Measurements from ENCODE around the gene PRM1.
"Not testable (repeated sequence)": the region's sequence is repeated elsewhere in the genome, so short reads cannot be mapped to it uniquely, and the experiment has no call there.

PRM1 gene

DNA sequence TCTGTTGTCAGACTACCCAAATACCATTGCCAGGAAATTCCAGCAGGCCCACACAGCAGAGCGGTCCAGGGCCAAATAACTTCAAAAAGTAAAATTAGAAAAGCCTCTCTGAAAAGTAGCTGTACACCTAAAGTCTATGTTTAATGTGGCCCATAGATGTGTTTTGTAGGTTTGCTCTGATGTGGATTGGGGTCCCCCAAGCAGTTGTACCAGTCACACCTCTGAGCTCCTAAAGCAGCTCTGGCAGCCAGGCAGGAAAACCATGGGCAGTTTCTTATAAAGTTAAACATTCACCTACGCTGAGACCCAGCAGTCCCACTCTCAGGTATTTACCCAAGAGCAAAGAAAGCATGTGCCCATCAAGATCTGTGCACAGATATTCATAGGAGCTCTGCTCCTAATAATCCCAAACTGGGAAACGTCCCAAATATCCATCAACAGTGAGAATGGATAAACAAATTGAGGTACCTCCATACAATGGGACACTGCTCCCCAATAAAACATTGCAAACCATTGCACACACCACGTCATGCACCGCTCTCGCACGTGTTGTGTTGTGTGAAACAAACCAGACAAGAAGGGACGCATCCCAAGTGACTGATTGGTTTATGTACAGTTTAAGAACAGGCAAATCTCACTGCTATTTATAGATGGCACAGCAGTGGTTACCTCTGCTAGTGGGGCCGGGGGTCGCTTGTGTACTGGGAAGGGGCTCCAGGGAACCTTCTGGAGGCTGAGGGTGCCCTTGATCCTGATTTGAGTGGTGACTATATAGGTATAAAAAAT, 15.8 kb upstream of the PRM1 start:
- DNase-seq, result no peak

DNA sequence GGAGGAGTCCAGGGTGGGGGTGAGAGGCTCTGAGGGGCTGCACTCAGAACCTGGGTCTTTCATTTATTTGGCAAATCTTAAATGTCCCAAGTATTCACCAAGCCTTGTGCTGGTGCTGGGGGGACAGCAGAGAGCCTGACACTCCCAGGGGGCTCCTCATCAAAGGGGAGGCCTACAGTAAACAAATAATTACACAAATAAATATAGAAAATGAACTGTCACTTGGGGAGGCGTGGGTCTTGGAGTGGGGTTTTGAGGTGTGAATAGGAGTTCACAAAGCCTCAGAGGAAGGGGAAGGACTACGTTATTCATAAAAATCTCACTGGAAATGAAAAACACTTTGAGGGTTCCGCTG, 15.2 kb upstream of the PRM1 start:
- no peak for DNase-seq

DNA sequence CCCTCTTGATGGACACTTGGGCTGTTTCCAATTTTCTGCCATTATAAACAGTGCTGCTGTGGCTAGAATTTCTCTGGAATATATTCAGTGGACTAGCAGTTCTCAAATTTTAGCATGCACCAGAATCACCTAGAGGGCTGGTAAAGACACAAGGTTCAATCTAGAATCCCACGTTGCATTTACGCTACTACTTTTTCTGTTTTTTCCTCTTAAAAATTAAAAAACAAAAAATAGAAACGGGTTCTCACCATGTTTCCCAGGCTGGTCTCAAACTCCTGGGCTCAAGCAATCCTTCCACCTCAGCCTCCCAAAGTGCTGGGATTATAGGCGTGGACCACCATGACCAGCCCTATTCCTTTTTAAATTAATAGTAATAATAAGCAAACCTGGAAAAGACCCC, 14.5 kb upstream of the PRM1 start:
- DNase-seq, result no peak

DNA sequence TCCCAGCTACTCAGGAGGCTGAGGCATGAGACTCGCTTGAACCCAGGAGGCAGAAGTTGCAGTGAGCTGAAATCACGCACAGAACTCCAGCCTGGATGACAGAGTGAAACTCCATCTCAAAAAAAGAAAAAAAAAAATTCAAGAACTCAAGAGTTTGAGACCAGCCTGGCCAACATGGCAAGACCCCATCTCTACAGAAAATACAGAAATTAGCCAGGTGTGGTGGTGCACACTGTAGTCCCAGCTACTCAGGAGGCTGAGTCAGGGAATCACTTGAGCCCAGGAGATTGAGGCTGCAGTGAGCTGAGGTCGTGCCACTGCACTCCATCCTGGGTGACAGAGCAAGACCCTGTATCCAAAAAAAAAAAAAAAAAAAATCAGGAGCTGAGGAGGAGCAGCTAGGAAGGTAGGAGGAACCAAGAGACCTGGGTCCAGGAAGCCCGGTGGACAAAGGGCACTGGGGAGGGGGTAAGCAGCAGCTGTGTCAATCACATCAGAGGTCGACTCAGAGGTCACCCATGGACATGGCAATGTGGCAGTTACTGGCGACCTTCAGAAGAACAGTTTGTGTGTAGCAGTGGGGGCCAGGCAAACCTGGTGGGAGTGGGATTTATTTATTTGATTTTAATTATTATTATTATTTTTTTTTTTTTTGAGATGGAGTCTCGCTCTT, 11.1 kb upstream of the PRM1 start:
- DNase-seq, result no peak

DNA sequence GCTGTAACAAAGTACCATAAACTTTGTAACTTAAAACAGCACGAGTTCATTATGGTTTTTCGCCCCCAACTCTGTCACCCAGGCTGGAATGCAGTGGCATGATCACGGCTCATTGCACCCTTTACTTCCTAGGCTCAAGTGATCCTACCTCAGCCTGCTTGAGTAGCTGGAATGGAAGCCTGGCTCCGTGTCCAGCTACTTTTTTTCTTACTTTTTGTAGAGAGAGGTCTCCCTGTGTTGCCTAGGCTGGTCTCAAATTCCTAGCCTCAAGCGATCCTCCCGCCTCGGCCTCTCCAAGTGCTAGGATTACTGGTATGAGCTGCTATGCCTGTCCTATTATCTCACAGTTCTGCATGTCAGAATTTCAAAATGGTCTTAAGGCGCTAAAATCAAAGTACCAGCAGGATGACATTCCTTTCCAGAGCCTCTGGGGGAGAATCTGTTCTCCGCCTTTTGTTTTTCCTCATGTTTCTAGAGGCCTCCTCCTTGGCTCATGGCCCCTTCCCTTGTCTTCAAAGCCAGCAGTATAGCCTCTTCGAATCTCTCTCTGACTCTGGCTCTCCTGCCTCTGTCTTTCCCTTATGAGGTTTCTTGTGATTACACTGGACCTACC, 10.1 kb upstream of the PRM1 start:
- DNase-seq, result no peak

DNA sequence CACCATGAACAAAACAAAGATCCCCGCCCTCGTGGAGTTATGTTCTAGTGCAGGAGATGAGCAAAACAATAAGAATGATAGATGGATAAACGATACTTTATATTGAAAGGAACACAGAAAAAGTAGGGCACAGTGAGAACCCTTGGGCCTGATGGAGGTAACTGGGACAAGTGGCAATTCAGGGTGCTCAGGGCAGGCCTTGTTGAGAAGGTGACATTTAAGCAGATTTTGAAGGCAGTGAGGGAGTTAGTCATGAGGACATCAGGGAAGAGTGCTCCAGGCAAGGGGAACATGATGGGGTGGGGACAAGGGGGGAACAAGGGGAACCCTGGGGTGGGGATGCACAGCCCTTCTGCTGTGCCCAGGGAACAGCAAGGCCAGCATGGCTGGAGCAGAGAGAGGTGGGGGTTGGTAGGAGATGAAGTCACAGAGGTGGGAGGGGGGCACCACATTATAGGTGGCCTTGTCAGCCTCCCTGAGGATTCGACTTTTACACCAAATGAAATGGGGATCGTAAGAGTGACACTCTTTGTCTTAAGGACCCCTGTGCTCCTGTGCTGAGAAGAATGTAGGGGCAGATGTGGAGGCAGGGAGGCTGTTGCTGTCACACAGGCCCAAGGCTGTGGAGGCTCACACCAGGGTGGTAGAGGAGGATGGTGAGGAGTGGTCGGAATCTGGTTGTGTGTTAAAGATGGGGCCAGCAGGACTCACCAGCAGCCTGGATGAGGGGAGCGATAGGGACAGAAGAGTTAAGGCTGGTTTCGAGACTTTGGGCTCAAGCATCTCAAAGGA, 9.2 kb upstream of the PRM1 start:
- DNase-seq, result no peak

DNA sequence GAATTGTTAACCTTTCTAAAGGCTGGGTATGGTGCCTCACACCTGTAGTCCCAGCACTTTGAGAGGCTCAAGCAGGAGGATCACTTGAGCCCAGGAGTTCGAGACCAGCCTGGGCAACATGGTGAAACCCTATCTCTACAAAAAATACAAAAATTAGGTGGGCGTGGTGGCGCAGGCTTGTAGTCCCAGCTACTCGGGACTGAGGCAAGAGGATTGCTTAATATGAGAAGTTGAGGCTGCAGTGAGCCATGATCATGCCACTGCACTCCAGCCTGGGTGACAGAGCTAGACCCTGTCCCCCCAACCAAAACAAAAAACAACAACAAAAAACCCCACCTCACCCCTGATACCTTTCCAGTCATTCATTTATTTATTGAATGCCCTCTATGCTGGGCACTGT, 8.6 kb upstream of the PRM1 start:
- not testable (repeated sequence) for DNase-seq

DNA sequence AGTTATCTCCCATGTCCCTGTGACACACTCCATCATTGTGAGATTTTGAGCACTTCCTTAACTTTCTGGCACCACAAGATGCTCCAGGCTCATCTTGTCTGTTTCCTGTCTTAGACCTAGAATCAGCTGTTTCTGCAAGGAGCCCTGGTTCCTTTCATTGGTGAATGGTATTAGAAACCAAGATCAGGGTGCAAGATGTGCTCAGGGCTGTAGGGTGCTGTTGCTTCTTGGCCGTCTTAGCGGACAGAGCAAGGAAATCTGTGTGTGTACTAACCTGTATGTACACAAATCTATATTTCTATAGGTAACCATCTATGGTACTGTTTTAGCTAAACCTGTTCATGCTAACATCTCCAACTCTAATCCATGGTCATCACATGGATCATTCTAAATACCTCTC, 8.1 kb upstream of the PRM1 start:
- no peak for DNase-seq

DNA sequence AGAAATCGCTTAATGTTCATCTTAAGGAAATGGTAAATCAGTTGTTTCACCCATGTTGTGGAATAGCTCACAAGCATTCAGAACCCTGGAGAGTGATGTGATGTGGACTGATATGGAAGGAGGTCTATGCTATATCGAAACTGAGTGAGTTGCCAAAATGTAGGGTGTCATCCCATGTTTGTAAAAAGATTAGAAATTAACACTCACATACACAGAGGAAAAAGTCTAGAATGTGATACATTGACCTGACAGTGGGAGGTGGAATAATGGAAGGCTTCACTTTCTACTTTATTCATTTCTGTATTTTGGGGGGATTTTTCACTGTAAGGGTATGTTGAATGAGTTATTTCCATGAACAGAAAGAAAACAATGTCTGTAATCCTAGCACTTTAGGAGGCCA, 4.7 kb upstream of the PRM1 start:
- DNase-seq, result no peak

DNA sequence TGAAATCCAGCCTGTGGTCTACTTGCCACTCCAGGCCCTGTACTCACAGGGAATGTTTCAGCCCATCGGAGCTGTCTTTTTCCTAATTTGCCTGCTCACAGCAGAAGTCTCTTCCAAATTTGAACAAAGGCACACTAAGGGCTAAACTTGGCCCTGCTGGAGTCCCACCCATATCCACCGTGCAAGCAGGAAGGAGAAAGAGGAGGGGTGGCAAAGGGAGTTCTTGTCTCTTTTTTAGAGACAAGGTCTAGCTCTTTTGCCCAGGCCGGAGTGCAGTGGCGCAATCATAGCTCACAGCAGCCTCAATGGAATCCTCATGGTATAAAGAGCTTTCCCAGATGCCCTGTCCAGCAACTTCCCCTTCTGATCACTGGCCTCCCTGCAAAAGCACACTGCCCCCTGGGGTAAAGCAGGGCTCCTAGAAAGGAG, 2.7 kb upstream of the PRM1 start:
- no peak for DNase-seq

DNA sequence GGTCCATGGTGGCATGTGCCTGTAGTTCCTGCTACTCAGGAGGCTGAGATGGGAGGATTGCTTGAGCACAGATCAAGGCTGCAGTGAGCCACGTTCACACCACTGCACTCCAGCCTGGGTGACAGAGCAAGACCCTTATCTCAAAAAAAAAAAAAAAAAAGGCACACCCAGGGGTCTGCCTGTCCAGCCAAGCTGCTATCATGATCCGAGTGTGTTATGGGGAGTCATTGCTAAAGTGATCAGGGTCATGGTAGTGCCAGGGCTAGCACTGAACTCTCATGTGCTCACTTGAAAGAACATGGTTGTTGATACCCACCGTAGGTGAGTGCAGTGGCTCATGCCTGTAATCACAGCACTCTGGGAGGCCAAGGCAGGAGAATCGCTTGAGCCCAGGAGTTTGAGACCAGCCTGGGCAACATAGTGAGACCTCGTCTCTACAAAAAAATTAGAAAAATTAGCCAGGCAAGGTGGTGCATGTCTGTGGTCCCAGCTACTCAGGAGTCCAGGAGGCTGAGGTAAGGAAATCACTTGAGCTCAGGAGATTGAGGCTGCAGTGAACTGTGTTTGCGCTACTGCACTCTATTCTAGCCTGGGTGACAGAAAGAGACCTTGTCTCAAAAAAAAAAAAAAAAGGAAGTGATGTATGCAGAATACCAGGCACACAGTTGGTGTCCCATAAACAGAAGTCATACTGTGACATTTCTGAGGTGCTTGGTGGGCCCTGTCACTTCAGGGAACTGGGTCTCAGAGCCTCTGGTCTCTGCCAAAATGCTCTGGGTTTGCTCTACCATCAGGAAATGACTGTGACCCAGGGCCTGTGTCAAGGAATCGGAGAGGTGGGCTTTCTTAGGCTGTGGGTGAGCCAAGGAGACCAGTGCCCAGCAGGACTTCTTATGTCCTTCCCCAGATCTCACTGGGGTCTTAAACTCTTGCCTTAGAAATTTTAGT, 2.2 kb downstream of the PRM1 start:
- DNase-seq, result no peak

DNA sequence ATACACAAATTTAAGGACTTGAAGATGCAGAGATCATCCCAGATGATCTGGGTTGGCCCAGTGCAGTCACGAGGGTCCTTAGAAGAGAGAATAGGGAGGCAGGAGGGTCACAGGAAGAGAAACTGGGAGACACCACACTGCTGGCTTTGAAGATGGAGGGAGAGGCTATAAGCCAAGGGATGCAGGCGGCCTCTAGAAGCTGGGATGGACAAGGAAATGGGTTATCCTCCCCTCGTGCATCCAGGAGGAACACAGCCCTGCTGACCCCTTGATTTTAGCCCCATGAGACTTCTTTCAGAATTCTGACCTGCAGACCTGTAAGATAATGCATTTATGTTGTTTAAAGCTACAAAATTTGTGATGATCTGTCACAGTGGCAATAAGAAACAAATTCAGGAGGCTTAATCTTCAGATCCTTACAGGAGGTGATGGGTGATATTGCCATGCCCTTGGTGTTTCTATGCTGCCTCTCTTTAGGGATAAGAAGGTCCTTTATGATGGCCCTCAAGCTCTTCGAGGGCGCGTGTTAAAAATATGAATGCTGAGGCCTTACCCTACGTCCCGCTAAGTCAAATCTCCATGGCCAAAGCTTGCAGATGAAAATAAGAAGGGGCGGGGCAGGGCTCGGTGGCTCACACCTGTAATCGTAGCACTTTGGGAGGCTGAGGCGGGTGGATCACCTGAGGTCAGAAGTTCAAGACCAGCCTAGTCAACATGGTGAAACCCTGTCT, 3.4 kb downstream of the PRM1 start:
- no peak for DNase-seq

DNA sequence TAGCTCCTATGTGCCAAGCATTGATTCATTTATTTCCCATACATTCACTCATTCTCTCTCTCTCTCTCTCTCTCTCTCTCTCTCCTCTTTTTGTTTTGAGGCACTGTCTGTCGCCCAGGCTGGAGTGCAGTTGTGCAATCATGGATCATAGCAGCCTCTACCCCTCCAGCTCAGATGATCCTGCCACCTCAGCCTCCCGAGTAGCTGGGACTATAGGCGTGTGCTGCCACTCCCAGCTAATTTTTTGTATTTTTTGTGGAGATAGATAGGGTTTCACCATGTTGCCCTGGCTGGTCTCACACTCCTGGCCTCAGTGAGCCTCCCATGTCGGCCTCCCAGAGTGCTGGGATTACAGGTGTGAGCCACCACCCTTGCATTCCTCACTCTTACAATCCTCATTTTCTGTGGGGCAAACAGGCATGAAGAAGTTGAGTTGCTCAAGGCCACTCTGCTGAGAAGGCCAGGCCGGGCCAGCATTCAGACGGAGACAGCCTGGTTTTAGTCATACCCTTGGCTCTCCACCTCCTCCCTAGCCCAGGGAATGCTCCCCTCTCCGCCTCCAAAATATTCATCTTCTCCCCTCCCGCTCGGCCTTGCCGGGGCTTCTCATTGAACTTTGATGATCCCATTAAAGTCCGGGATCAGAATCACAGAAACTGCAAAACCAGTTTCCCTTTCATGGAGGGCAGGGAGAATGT, 4.1 kb downstream of the PRM1 start:
- no peak for DNase-seq

DNA sequence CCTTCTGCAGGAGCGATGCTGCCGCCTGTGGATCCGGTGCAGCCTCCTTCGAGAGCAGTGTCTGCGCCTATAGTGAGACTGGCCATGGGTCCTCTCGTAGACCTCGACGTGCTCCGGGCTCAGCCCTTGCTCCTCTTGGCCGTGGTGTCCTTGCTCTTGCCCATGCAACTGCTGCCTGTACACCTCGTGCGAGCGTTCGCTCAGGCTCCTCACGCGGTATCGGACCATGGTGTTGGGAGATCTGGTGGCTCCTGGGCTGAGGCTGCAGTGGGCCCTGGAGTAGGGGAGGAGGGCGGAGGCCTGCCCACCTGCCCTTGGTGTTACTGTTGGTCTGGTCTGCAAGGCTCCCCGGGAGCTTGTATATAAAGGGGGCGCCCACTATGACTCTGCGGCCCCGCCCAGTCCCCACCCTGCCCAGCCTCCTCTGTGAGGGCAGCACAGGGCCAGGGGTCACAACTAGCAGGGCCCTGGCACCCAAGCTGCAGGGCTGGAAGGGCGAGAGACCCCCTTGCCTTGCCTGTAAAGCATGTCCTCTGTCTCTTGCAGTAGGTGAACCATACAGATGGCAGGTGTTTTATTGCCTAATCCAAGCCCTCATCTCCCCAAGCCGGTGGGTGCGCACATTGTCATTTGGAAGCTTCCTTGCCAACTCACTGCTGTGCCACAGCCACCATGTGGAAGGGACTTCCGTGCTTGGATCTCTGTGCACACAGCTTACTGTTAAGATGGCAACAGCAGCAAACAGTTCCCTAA, 4.8 kb downstream of the PRM1 start, which contains the start of gene PRM2:
TSS of gene PRM2 (minus strand) at position 338 of the 753 bp plus-strand sequence. CDS start at position 228, 110 bp downstream.
- no peak for DNase-seq

GRCh38 chr16:11274964-11275363, 6.2 kb downstream of the PRM1 start:
- no peak for DNase-seq

DNA sequence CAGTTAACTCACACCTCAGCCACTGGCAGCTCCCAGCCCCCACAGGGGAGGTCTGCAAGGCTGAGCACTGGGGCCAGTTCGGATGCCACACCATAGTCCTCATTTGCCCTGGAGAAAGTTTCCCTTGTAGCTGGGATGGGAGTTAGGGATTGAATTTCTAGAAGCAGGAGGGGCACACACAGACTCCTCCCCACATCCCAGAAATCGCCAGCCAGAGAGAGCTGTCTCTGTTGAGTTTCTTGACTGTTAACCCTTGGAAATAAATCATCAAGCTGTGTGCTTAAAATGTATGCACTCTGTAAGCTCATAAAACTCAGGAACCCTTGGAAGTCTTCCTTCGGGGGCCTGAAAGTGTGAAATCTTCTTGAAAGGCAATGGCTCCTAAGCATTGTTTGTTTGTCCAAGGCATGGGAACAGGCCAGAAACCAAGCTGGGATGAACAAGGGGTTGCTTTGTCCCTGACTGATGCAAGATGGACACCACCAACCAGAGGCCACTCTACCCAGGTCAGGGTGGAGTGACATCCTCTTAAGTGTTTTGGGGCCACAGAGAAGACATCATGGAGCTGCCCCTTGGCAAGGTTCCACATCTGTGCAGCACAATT, 7.3 kb downstream of the PRM1 start:
- no peak for DNase-seq

DNA sequence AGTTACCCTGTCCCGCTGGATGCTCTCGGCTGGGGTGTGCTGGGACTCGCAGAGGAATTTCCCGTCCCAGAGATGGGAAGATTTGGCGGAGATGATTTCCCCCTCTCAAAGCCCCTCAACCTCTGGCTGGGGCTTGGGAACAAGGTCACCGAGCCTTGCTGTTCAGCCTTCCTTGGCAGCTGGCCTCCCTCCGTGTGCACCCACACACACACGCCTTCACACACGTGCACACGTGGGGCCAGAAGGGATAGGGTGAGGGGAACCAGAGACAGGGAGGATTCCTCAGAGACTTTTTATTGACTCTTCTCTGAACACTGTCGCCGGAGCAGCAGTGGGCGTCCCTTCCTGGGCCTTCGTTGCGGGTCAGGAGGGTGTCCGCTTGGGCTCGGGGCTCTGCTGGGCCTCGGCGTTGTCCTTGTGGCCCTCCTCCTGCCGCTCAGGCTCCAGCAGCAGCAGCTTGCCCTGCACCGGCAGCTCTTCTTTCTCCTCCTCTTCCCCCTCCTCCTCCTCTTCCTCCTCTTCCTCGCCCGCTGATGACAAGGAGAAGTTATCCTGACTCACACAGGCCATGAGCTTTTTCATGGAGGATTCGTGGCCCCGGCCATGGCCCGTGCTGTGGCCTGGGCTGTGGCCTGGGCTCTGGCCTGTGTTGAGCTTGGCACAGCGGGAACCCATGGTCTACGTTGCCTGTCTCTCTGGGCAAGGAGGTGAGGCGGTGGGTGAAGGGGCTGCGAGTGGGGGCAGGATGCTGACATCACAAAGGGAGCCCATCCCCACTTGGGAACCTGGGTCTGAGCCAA, 8.0 kb downstream of the PRM1 start, which contains the start of gene PRM3:
TSS of gene PRM3 (minus strand) at position 709 of the 800 bp plus-strand sequence. CDS start at position 675, 34 bp downstream.
- DNase-seq, result no peak

GRCh38 chr16:11272484-11272883, 8.6 kb downstream of the PRM1 start:
- no peak for DNase-seq
